Thoracic aorta (tissue), 2 donors: Measurements from ENCODE around the gene ATG7. TPM values are rescaled to one million over a fixed set of nuclear protein-coding genes. Genes with fewer than 3 reads are reported as not detected.
A peak's percentile ranks its signal among the peaks of the same experiment; 100 is the strongest.

Experiments used
- ATAC-seq: fragments of 150-250 bp; one replicate; pipeline ENCODE4 v1.8.0; 2017; ENCODE audit warnings: low read depth; ENCODE audit not compliant: insufficient number of reproducible peaks, low FRiP score
- DNase-seq: peaks from one replicate; pipeline ENCODE4 v3.0.0-alpha.2; 2020; ENCODE audit warnings: low spot score
- H3K27ac ChIP-seq, 2 donors: fragments of 200-600 bp; sonication (generic); 1 replicate in 1 of 2; 2 replicates in 1 of 2; pipeline ENCODE4 v1.5.1; 2016; ENCODE audit warnings: mild to moderate bottlenecking in 2 of 2, moderate library complexity in 2 of 2
- H3K27me3 ChIP-seq: fragments of 200-600 bp; sonication (generic); replicated peaks from 2 replicates; pipeline ENCODE4 v1.6.0; 2016; ENCODE audit warnings: mild to moderate bottlenecking; ENCODE audit not compliant: insufficient read depth
- H3K36me3 ChIP-seq: fragments of 200-600 bp; sonication (generic); one replicate; pipeline ENCODE4 v1.5.1; 2016
- H3K4me1 ChIP-seq, 2 donors: fragments of 200-600 bp; sonication (generic); 1 replicate in 1 of 2; 2 replicates in 1 of 2; pipeline versions ENCODE4 v1.5.1 to v1.6.0; 2016; ENCODE audit warnings: low read depth in 2 of 2, mild to moderate bottlenecking in 1 of 2; ENCODE audit not compliant: control insufficient read depth in 1 of 2
- H3K4me3 ChIP-seq: fragments of 200-600 bp; sonication (generic); 2 replicates; pipeline ENCODE4 v1.5.1; 2016; ENCODE audit warnings: mild to moderate bottlenecking
- H3K9me3 ChIP-seq: fragments of 200-600 bp; sonication (generic); 2 replicates; pipeline ENCODE4 v1.5.1; 2016
- total RNA-seq, 2 donors: library from RNA; depleted of rRNA; stranded (reverse); fragments of >200 nt; gene quantifications; one replicate each; pipeline versions ENCODE4 v1.1.0 to v1.2.3, GENCODE V29; 2016
- TF ChIP-seq, protein P1 (sequence below): fragments of 200-600 bp; sonication (generic); IDR thresholded peaks from one replicate; pipeline ENCODE4 v1.5.1; 2019; ENCODE audit warnings: antibody characterized with exemption

Gene ATG7
- total RNA-seq, 2 donors from 2014 or later: 56.6 to 88.3 TPM

DNA sequence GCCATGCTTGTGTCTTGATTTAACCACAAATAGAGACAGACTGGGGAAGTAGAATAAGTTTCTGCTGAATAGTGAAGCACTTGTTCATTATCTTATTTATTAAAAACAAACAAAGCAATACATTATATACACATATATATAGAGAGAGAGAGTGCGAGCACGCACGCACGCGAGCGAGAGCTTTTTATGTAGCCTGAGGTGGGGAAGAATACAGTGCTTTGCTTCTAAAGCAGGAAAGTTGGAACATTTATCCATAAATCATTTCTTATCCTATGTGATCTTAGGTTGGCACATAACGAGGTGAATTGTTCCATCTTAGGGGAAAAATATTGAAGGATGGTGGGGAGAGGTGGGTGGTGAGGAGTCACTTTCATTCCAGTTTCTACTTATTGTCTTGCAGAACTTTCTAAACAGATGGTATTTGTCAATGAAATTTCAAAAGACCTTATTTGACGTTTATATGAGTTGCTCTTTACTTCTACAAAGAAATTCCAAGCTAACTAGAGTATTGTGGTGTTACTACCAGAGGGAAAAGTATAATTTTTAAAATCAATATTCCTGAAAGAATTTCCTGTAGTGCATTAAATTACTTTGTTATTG is 110.0 kb downstream of the ATG7 start:
- H3K4me3 ChIP-seq: no peak overlapping the region
- peaks cover 20 to 46% of the 10 kb centered on the region in 2 donors for H3K4me1 ChIP-seq
- H3K9me3 ChIP-seq: no peaks in the 10 kb centered on the region
- TF ChIP-seq, protein P1, sequence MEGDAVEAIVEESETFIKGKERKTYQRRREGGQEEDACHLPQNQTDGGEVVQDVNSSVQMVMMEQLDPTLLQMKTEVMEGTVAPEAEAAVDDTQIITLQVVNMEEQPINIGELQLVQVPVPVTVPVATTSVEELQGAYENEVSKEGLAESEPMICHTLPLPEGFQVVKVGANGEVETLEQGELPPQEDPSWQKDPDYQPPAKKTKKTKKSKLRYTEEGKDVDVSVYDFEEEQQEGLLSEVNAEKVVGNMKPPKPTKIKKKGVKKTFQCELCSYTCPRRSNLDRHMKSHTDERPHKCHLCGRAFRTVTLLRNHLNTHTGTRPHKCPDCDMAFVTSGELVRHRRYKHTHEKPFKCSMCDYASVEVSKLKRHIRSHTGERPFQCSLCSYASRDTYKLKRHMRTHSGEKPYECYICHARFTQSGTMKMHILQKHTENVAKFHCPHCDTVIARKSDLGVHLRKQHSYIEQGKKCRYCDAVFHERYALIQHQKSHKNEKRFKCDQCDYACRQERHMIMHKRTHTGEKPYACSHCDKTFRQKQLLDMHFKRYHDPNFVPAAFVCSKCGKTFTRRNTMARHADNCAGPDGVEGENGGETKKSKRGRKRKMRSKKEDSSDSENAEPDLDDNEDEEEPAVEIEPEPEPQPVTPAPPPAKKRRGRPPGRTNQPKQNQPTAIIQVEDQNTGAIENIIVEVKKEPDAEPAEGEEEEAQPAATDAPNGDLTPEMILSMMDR: no peak
- H3K27ac ChIP-seq: no peak overlapping the region
- ATAC-seq (no peak), DNase-seq (no peak)
- no peaks in the 10 kb centered on the region for H3K27me3 ChIP-seq
- H3K36me3 ChIP-seq: no peaks in the 10 kb centered on the region

- DNase-seq: no peak
- Histone ChIP-seq H3K4me3 (no peak overlapping the region), H3K4me1 (peaks cover 20 to 46% of the 10 kb centered on the region in 2 donors), H3K36me3 (no peaks in the 10 kb centered on the region), H3K9me3 (no peaks in the 10 kb centered on the region), H3K27me3 (no peaks in the 10 kb centered on the region), H3K27ac (no peak overlapping the region)
- TF ChIP-seq, protein P1: no peak
- no peak for ATAC-seq
Observed at GRCh38 chr3:11384074-11384473, 111.9 kb downstream of the ATG7 start.

- H3K4me3 ChIP-seq: no peak overlapping the region
- no peaks in the 10 kb centered on the region for H3K36me3 ChIP-seq
- no peak overlapping the region for H3K27ac ChIP-seq
- DNase-seq (no peak), ATAC-seq (no peak)
- H3K9me3 ChIP-seq: no peaks in the 10 kb centered on the region
- H3K27me3 ChIP-seq: no peaks in the 10 kb centered on the region
- H3K4me1 ChIP-seq: peaks cover 18 to 51% of the 10 kb centered on the region in 2 donors
- TF ChIP-seq, protein P1: no peak
Observed at GRCh38 chr3:11385326-11385725, 113.1 kb downstream of the ATG7 start.

DNA sequence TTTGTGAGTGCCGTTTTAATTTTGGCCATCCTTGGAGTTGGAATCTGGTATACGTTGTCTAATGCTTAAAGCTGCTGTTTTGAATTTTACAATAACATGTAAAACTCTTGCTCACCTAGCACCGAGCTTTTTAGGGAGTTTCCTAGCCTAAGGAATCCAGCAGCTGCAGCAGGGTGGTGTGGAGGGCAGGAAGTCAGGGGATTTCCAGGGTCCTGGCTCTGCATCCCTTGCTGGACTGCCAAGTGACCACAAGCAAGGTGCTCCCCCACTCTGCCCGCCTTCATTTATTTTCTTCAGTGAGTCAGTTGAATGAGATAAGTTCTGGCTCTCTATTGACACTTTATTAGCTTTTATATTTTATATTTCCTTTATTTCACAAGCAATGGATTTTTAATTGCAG is 113.7 kb downstream of the ATG7 start:
- H3K4me1 ChIP-seq: peaks cover 16 to 51% of the 10 kb centered on the region in 2 donors
- no peak for DNase-seq

DNA sequence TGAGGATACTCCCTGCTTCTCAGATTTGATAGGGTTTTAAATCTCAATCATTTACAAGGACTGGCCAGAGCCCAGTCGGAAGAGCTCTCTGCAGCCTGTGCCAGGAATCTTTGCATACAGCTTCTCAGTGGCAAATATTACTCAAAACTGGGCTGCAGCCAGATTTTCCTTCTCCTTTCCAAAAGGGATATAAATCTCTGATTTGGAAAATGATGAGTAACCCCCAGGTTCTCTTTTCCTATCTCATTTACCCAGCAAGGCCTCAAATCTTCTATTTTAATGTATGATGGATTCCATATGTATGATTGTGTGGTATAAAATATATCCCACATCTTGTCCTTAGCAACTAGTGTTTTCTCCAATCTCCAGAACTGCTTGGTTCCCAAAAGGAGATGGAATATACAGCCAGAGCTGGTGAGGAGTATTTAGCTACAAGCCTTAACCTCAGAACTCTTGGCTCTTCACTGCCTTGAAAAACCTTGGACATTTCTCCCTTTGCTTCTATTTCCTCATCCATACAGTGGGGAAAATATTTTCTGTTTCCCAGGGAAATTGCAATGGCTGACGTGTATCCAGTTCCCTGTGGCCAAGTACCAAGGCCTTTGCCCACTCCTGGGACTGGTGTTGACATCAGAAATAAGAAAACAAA is 114.4 kb downstream of the ATG7 start:
- H3K9me3 ChIP-seq: no peaks in the 10 kb centered on the region
- no peak for ATAC-seq

More for the DNA sequence above, 113.7 kb downstream of the ATG7 start:
- no peak overlapping the region for H3K27ac ChIP-seq
- no peaks in the 10 kb centered on the region for H3K27me3 ChIP-seq
- H3K4me3 ChIP-seq: no peak overlapping the region
- no peaks in the 10 kb centered on the region for H3K9me3 ChIP-seq
- no peak for ATAC-seq
- TF ChIP-seq, protein P1: no peak
- no peaks in the 10 kb centered on the region for H3K36me3 ChIP-seq

More for the DNA sequence above, 114.4 kb downstream of the ATG7 start:
- no peak for DNase-seq
- H3K27ac ChIP-seq: peak overlapping the region; percentile 7 to 26
- peaks cover 17 to 51% of the 10 kb centered on the region in 2 donors for H3K4me1 ChIP-seq
- TF ChIP-seq, protein P1: no peak
- no peak overlapping the region for H3K4me3 ChIP-seq
- no peaks in the 10 kb centered on the region for H3K36me3 ChIP-seq
- H3K27me3 ChIP-seq: no peaks in the 10 kb centered on the region
